A549 (cell line): ENCODE data around the gene PRKAG2. TPM values are rescaled to one million over a fixed set of nuclear protein-coding genes. Genes with fewer than 3 reads are reported as not detected.
"Not testable (repeated sequence)": the region's sequence is repeated elsewhere in the genome, so short reads cannot be mapped to it uniquely, and the experiment has no call there.

Source experiments
- ATAC-seq, 2 experiments: fragments of 200-7000 bp in 1 of 2; fragments of >200 bp in 1 of 2; cut with Nextera tagmentation in 1 of 2; cut with Tn5 transposase in 1 of 2; 3 replicates each; pipeline versions ENCODE4 v1.8.0 to v1.9.1; 2018 to 2020; ENCODE audit warnings: mild to moderate bottlenecking in 1 of 2, moderate library complexity in 1 of 2
- CTCF ChIA-PET: fragments of 300-600 bp; sonication (Branson Sonifier 250); formaldehyde crosslinking; extraction: SDS; loops from one replicate; lab custom pipeline; 2021; ENCODE audit warnings: antibody characterized with exemption, inconsistent platforms; lab: Yijun Ruan, JAX
- POLR2A ChIA-PET: fragments of 350-600 bp; formaldehyde crosslinking; extraction: SDS; loops from one replicate; lab custom pipeline; 2021; ENCODE audit warnings: antibody characterized with exemption, inconsistent platforms; lab: Yijun Ruan, JAX
- DNase-seq, 2 experiments: peaks; one replicate each; pipeline versions ENCODE4 v3.0.0 to v3.0.0-alpha.2; 2011 to 2016; ENCODE audit warnings: low read depth in 1 of 2, low spot score in 1 of 2
- FAIRE-seq: peaks from 2 replicates; lab custom pipeline; 2011; peaks lifted over from hg19 to GRCh38; lab: Jason Lieb, UNC
- H3K27ac ChIP-seq, 2 experiments: fragments of >200 bp; sonication (Bioruptor Twin); formaldehyde crosslinking; 3 replicates each; pipeline ENCODE4 v1.5.1; 2016 to 2017
- H3K4me1 ChIP-seq: fragments of >200 bp; sonication (Bioruptor Twin); formaldehyde crosslinking; 3 replicates; pipeline ENCODE4 v1.6.1; 2016
- H3K4me2 ChIP-seq: fragments of >200 bp; sonication (Bioruptor Twin); formaldehyde crosslinking; 3 replicates; pipeline ENCODE4 v1.6.1; 2016
- H3K4me3 ChIP-seq: fragments of >200 bp; sonication (Bioruptor Twin); formaldehyde crosslinking; 3 replicates; pipeline ENCODE4 v1.5.1; 2016
- H3K9me3 ChIP-seq: fragments of >200 bp; sonication (Bioruptor Twin); formaldehyde crosslinking; 3 replicates; pipeline ENCODE4 v1.6.1; 2016
- ATOH8 ChIP-seq: fragments of 250-450 bp; sonication (Bioruptor Pico); IDR thresholded peaks from 2 replicates; pipeline ENCODE4 v1.5.0; 2020; ENCODE audit warnings: low read depth, mild to moderate bottlenecking, moderate library complexity
- CEBPB ChIP-seq, 2 experiments: fragments of >200 bp in 1 of 2; sonication (Bioruptor Twin) in 1 of 2; formaldehyde crosslinking in 1 of 2; IDR thresholded peaks; 2 replicates each; pipeline ENCODE4 v1.6.1; 2012 to 2016
- CHD2 ChIP-seq: fragments of 150-350 bp; IDR thresholded peaks from 2 replicates; pipeline ENCODE4 v1.6.1; 2014; ENCODE audit warnings: low read length; ENCODE audit not compliant: partially characterized antibody
- EHF ChIP-seq: fragments of 250-450 bp; sonication (Bioruptor Pico); IDR thresholded peaks from 2 replicates; pipeline ENCODE4 v1.5.0; 2020; ENCODE audit warnings: mild to moderate bottlenecking
- EHMT2 ChIP-seq: fragments of 200-600 bp; sonication (generic); IDR thresholded peaks from 2 replicates; pipeline ENCODE4 v1.6.1; 2016; ENCODE audit warnings: antibody characterized with exemption, low read depth, mild to moderate bottlenecking, moderate library complexity
- FOSL2 ChIP-seq, 2 experiments: fragments of 450-650 bp in 1 of 2; fragments of >200 bp in 1 of 2; sonication (Bioruptor Twin) in 1 of 2; formaldehyde crosslinking; IDR thresholded peaks; 2 replicates each; pipeline versions ENCODE4 v1.5.0 to v1.6.1; 2016 to 2020; ENCODE audit warnings: mild to moderate bottlenecking in 1 of 2, moderate library complexity in 1 of 2
- FOXS1 ChIP-seq: fragments of 250-450 bp; sonication (Bioruptor Pico); IDR thresholded peaks from 2 replicates; pipeline ENCODE4 v1.5.0; 2020; ENCODE audit warnings: mild to moderate bottlenecking, moderate library complexity
- GATA3 ChIP-seq: IDR thresholded peaks from 2 replicates; pipeline ENCODE4 v1.6.1; 2012; ENCODE audit warnings: borderline replicate concordance
- HEYL ChIP-seq: fragments of 250-450 bp; sonication (Bioruptor Pico); IDR thresholded peaks from 2 replicates; pipeline ENCODE4 v1.8.0; 2021; ENCODE audit warnings: mild to moderate bottlenecking, moderate library complexity
- POLR2A ChIP-seq: IDR thresholded peaks from 2 replicates; pipeline ENCODE4 v1.6.1; 2012; ENCODE audit warnings: mild to moderate bottlenecking, low read length
- RFX5 ChIP-seq: fragments of 450-650 bp; IDR thresholded peaks from 2 replicates; pipeline ENCODE4 v1.7.1; 2014; ENCODE audit warnings: antibody characterized with exemption, mild to moderate bottlenecking, moderate library complexity
- SREBF2 ChIP-seq: fragments of 450-650 bp; IDR thresholded peaks from 2 replicates; pipeline ENCODE4 v1.6.1; 2014; ENCODE audit warnings: mild to moderate bottlenecking, moderate library complexity
- whole genome bisulfite sequencing: methylation state at CpG from one replicate; pipeline ENCODE4 v1.1.6; 2017; ENCODE audit errors: missing lambda C conversion rate; 5-methylcytosine and 5-hydroxymethylcytosine counted together
- polyA plus RNA-seq, 4 experiments: library from polyadenylated mRNA; depleted of rRNA in 3 of 4; stranded (reverse); fragments of >200 nt; fragmentation: RNase III in 1 of 4; extraction: RNeasy Plus Mini Kit Qiagen cat#74134 plus additional on column Dnase treatment in 1 of 4; gene quantifications; 2 replicates in 3 of 4; 3 replicates in 1 of 4; pipeline ENCODE4 v1.2.3, GENCODE V29; 2011 to 2017
- TF ChIP-seq, protein P1 (sequence below): fragments of >200 bp; sonication (Bioruptor Twin); formaldehyde crosslinking; IDR thresholded peaks from 3 replicates; pipeline ENCODE4 v1.6.1; 2016
- TF ChIP-seq, protein P2 (sequence below): fragments of 450-650 bp; IDR thresholded peaks from 2 replicates; pipeline ENCODE4 v1.6.1; 2014; ENCODE audit warnings: antibody characterized with exemption

Gene PRKAG2
- polyA plus RNA-seq, 2 of the 4 experiments (the other 2 are of a cell fraction) = 26.5 to 31.7 TPM

DNA sequence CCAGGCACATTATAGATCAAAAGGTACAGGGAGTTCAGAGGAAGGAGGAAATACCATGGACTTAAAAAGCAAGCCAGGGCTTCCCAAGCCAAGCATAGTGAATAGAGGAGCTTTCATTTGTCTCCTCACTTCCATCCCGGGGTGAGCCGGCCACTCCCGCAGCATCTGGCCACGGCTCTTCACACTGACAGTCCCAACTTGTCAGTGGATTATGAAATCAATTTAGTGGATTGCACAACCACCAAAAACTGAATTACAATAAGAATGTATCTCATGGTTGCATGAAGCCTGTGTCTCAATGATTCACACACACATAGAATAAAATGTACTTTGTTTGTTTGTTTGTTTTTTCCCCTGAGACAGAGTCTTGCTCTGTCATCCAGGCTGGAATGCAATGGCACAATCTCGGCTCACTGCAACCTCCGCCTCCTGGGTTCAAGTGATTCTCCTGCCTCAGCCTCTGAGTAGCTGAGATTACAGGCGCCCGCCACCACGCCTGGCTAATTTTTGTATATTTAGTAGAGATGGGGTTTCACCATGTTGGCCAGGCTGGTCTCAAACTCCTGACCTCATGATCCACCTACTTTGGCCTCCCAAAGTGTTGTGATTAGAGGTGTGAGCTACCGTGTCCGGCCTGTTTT, 79.1 kb downstream of the PRKAG2 start:
- DNase-seq (peak; percentile 31 to 47), ATAC-seq (peak in 1 of 2 experiments; percentile 9; a peak in 3 of 6 replicates)
- POLR2A ChIA-PET, H3K9me3 ChIP-seq, FAIRE-seq, H3K4me3 ChIP-seq: not testable (repeated sequence)
- Histone ChIP-seq H3K4me2 (peak overlapping the region; percentile 65; the same call in 2 of the 3 replicates), H3K27ac (peak overlapping the region; percentile 72; a peak in 5 of 6 replicates), H3K4me1 (peaks cover 31% of the 10 kb centered on the region)
- peak; percentile 92 to 94 for TF ChIP-seq CEBPB (IDR thresholded peaks at IDR 0.05)
- 75% methylated on average over 11 of the region's 11 CpGs for WGBS
- CTCF ChIA-PET = interaction anchor here (1.1 to 12.8 kb wide), 5 partner anchors 10 to 429 kb away, joined by 3 to 153 read pairs (median 4); no protein-coding TSS in a partner anchor

DNA sequence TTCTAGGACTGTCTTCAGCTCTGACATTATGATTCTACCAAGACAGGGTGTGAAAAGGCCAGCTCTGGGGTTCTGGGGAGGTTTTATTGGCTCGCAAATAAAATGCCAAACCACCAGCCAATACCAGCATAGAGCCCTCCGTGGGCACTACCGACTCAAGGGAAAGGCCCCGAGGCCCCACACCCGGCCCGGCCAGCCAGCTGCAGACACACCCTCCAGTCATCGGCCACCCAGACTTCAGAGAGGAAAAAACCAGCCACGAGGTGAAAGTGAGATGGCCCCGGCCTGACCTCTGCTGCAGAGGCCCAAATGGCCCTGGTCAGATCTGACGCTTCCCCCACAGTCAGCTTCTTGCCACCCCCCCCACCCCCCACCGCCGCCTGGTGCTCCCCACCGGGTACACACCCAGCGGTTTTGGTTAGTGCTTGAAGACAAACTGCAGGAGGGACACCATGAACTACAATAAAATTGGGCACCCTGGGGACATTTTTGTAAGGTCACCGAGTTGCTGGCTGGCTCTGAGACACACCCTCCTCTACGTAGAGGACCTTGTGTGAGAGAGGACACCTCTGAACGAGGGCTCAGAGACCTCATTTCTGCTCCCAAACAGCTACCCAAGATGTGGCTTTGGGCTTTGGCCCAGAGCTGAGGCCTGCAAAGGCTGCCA, 79.9 kb downstream of the PRKAG2 start:
- TF ChIP-seq FOXS1 = no peak
- TF ChIP-seq ATOH8 (CRISPR knock-in tag) = no peak
- no peak for TF ChIP-seq HEYL (CRISPR knock-in tag)
- no peak for TF ChIP-seq CHD2
- no peak for TF ChIP-seq EHF (CRISPR knock-in tag)
- no peak for TF ChIP-seq EHMT2
- TF ChIP-seq CEBPB (IDR thresholded peaks at IDR 0.05) = no peak
- no peak for TF ChIP-seq FOSL2 (IDR thresholded peaks at IDR 0.05)
- TF ChIP-seq FOSL2 (CRISPR knock-in tag; IDR thresholded peaks at IDR 0.05) = no peak
- TF ChIP-seq, protein P1, sequence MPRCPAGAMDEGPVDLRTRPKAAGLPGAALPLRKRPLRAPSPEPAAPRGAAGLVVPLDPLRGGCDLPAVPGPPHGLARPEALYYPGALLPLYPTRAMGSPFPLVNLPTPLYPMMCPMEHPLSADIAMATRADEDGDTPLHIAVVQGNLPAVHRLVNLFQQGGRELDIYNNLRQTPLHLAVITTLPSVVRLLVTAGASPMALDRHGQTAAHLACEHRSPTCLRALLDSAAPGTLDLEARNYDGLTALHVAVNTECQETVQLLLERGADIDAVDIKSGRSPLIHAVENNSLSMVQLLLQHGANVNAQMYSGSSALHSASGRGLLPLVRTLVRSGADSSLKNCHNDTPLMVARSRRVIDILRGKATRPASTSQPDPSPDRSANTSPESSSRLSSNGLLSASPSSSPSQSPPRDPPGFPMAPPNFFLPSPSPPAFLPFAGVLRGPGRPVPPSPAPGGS = no peak
- TF ChIP-seq, protein P2, sequence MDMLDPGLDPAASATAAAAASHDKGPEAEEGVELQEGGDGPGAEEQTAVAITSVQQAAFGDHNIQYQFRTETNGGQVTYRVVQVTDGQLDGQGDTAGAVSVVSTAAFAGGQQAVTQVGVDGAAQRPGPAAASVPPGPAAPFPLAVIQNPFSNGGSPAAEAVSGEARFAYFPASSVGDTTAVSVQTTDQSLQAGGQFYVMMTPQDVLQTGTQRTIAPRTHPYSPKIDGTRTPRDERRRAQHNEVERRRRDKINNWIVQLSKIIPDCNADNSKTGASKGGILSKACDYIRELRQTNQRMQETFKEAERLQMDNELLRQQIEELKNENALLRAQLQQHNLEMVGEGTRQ = no peak
- TF ChIP-seq SREBF2 = no peak
- TF ChIP-seq POLR2A = no peak
- no peak for TF ChIP-seq RFX5
- peak in 1 of 2 experiments; percentile 11; a peak in 3 of 6 replicates for ATAC-seq
- Histone ChIP-seq H3K4me3 (no peak overlapping the region), H3K27ac (peak overlapping the region; percentile 72; a peak in 5 of 6 replicates), H3K9me3 (no peaks in the 10 kb centered on the region), H3K4me2 (peak overlapping the region; percentile 65), H3K4me1 (peaks cover 27% of the 10 kb centered on the region)
- ChIA-PET CTCF (interaction anchor here (1.0 to 12.8 kb wide), 5 partner anchors 11 to 429 kb away, joined by 3 to 153 read pairs (median 3); no protein-coding TSS in a partner anchor), POLR2A (no interaction called here)
- DNase-seq = no peak
- 59% methylated on average over 15 of the region's 17 CpGs for WGBS
- no peak for FAIRE-seq

DNA sequence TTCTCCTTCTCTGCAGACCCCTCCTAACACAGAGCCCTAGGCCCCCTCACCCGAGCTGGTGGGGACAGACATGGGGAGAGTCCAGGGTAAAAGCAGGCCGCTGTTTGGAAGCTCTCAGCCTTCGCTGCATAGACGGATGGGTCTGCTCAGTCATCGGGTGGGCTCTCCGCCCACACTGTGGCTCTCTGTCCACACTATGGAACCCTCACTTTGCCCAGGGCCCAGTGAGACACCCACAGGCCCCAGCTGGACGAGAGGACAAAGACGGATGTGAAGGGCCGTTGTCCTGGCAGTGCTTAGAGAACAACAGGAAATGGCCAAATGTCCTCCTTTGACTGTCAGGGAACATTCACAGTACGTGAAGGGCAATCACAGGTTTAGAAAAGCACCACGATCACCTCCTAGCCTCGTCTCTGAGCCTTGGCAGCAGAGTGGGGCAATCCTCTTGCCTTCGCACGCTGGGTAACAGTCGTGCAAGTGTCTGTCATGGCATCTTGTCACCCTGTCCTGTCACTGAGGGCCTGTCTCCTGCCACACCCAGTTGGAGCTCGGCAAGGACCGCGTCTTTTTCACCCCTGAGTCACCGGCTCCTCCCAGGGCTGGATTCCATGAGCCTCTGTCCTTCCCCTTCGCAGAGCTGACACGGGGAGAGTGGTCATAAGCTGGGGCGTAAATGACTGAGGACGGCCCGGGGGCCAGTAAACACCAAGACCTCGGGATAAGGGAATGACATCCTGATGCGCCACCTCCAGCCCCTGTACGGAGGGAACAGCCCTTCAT, 80.6 kb downstream of the PRKAG2 start:
- FAIRE-seq = no peak
- peak; percentile 55 to 57 for DNase-seq
- TF ChIP-seq FOSL2 (IDR thresholded peaks at IDR 0.05) (no peak), FOSL2 (CRISPR knock-in tag; IDR thresholded peaks at IDR 0.05) (peak; percentile 36), GATA3 (no peak)
- CTCF ChIA-PET = interaction anchor here (1.0 to 12.8 kb wide), 4 partner anchors 12 to 137 kb away, joined by 3 to 153 read pairs (median 10); no protein-coding TSS in a partner anchor
- H3K4me2 ChIP-seq = peak overlapping the region; percentile 65
- no peaks in the 10 kb centered on the region for H3K9me3 ChIP-seq
- no peak overlapping the region for H3K4me3 ChIP-seq
- peaks cover 25% of the 10 kb centered on the region for H3K4me1 ChIP-seq
- 69% methylated on average over 27 of the region's 27 CpGs for WGBS
- POLR2A ChIA-PET = no interaction called here
- H3K27ac ChIP-seq = peak overlapping the region; percentile 72; a peak in 4 of 6 replicates
- ATAC-seq = peak; percentile 72 to 74
